GM19328 (cell line): Measurements from ENCODE around the gene CINP.
A peak's percentile ranks its signal among the peaks of the same experiment; 100 is the strongest.

Experiments used
- ATAC-seq: cut with Tn5 transposase; IDR thresholded peaks from one replicate; pipeline ENCODE4 v1.9.1; 2021; ENCODE audit warnings: mild to moderate bottlenecking, moderate library complexity; ENCODE audit not compliant: unreplicated experiment

CINP gene

GRCh38 chr14:102362545-102363181 lies at the start of gene CINP, which contains the start of gene TECPR2:
Gene CINP, minus strand, starts transcription at chr14:102362890. Its CDS starts 39 bp downstream, at chr14:102362851.
Gene TECPR2, plus strand, starts transcription at chr14:102362941. Its CDS starts 13,781 bp downstream, at chr14:102376722.
- ATAC-seq: peak; percentile 74

GRCh38 chr14:102408724-102409123 lies 46.0 kb upstream of the CINP start:
- ATAC-seq: no peak

GRCh38 chr14:102407258-102407657 lies 44.6 kb upstream of the CINP start:
- ATAC-seq: no peak

- no peak for ATAC-seq
Observed at GRCh38 chr14:102403028-102403427, 40.3 kb upstream of the CINP start.

- no peak for ATAC-seq
Observed at GRCh38 chr14:102396521-102396920, 33.8 kb upstream of the CINP start.

GRCh38 chr14:102394717-102395375 lies 32.2 kb upstream of the CINP start:
- no peak for ATAC-seq

- no peak for ATAC-seq
Observed at GRCh38 chr14:102392506-102392905, 29.8 kb upstream of the CINP start.

- no peak for ATAC-seq
Observed at GRCh38 chr14:102390064-102390855, 27.6 kb upstream of the CINP start.

- no peak for ATAC-seq
Observed at GRCh38 chr14:102389246-102389645, 26.6 kb upstream of the CINP start.

GRCh38 chr14:102387086-102387485 lies 24.4 kb upstream of the CINP start:
- no peak for ATAC-seq

GRCh38 chr14:102378830-102379229 lies 16.1 kb upstream of the CINP start:
- ATAC-seq: no peak

- no peak for ATAC-seq
Observed at GRCh38 chr14:102377696-102378095, 15.0 kb upstream of the CINP start.

- ATAC-seq: no peak
Observed at GRCh38 chr14:102375119-102375518, 12.4 kb upstream of the CINP start.

GRCh38 chr14:102374264-102374663 lies 11.6 kb upstream of the CINP start:
- ATAC-seq: no peak

- no peak for ATAC-seq
Observed at GRCh38 chr14:102373110-102373509, 10.4 kb upstream of the CINP start.

GRCh38 chr14:102371361-102371760 lies 8.7 kb upstream of the CINP start:
- no peak for ATAC-seq

GRCh38 chr14:102370305-102370809 lies 7.7 kb upstream of the CINP start:
- ATAC-seq: no peak

- peak; percentile 32 for ATAC-seq
Observed at GRCh38 chr14:102363182-102363943, 673 bp upstream of the CINP start.

- no peak for ATAC-seq
Observed at GRCh38 chr14:102362084-102362483, 606 bp downstream of the CINP start.

- no peak for ATAC-seq
Observed at GRCh38 chr14:102360388-102360787, 2.3 kb downstream of the CINP start.

GRCh38 chr14:102359341-102359740 lies 3.3 kb downstream of the CINP start:
- no peak for ATAC-seq
